Stimulated activated naive CD4-positive, alpha-beta T cell treated with Interleukin-2 at 50 U/mL for 16 hours (primary cell): ENCODE measurements around the gene SULT1A1.

ENCODE experiments used
- DNase-seq: peaks from one replicate; lab custom pipeline; 2025; lab: John Stamatoyannopoulos, UW

Gene SULT1A1

DNA sequence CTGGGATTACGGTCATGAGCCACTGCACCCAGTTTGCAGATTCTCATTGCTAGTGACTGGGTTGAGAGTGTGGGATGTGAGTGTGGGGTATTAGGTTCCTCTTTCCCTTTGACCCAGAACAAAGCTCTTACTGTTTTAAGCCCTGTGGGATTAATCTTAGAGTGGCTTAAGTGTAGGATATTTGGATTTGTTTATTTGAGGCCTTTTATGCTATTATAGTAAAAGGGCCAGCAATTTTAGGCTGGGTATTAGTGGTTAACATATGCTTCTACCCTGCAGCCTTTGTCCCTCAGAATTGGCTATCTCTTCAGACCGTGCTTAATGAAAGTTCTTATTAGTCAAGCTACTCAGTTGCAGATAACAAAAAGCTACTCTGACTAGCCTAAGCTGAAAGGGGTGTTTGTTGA is 52.9 kb downstream of the SULT1A1 start:
- no peak for DNase-seq

DNA sequence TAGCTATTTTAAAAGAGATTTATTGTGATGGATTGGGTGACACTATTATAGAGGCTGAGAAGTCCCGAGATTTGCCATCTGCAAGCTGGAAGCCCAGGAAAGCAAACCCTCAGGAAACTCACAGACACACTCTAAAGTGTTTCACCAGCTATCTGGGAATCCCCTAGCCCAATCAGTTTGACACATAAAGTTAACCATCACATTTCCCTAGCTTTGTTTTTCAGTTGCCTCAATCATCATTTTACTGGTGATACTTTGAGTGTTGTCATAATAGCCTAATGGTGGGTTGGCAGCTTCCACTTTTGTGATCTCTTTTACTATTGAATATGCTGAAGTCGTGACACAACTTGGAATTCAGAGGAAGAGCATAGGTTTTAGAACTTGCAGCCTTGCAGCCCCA is 54.3 kb downstream of the SULT1A1 start:
- DNase-seq, result no peak
